T-cell (primary cell): ENCODE measurements around the gene RERG. TPM values are rescaled to one million over a fixed set of nuclear protein-coding genes. Genes with fewer than 3 reads are reported as not detected.

Experiments used
- ATAC-seq, 4 experiments: fragments of 200-7000 bp in 3 of 4; fragments of 150-1000 bp in 1 of 4; cut with Tn5 transposase; replicated peaks in 1 of 4; 1 replicate in 3 of 4; 2 replicates in 1 of 4; pipeline ENCODE4 v1.10.0; 2021; ENCODE audit warnings: moderate library complexity in 3 of 4, mild to moderate bottlenecking in 2 of 4, moderate number of reproducible peaks in 1 of 4
- CTCF ChIA-PET, 2 donors: fragments of 300-600 bp; sonication (Branson Sonifier 250); formaldehyde crosslinking; loops; one replicate each; lab custom pipeline; 2022; ENCODE audit warnings: antibody characterized with exemption in 2 of 2; lab: Charles Lee
- POLR2A ChIA-PET, 2 donors: fragments of 300-600 bp; sonication (Branson Sonifier 250); formaldehyde crosslinking; loops; one replicate each; lab custom pipeline; 2022; ENCODE audit warnings: antibody characterized with exemption in 2 of 2; lab: Charles Lee
- DNase-seq, 35 experiments: peaks; one replicate each; pipeline versions ENCODE4 v3.0.0 to v3.0.0-alpha.2; 2013 to 2023
- H3K27ac ChIP-seq: one replicate; pipeline ENCODE4 v1.5.1; 2013; ENCODE audit warnings: low read length
- H3K27me3 ChIP-seq, 2 experiments: replicated peaks in 1 of 2; 1 replicate in 1 of 2; 2 replicates in 1 of 2; pipeline versions ENCODE4 v1.6.1 to v1.7.0; 2013; ENCODE audit warnings: low read length in 1 of 2, mixed read lengths in 1 of 2; ENCODE audit not compliant: control insufficient read depth in 2 of 2, insufficient read depth in 2 of 2; ENCODE audit errors: extremely low read depth in 1 of 2
- H3K36me3 ChIP-seq, 2 donors: 1 replicate in 1 of 2; 2 replicates in 1 of 2; pipeline versions ENCODE4 v1.6.1 to v1.7.0; 2013; ENCODE audit warnings: low read length in 1 of 2; ENCODE audit not compliant: control insufficient read depth in 2 of 2, insufficient read depth in 1 of 2; ENCODE audit errors: extremely low read depth in 1 of 2
- H3K4me1 ChIP-seq, 2 experiments: 1 replicate in 1 of 2; 2 replicates in 1 of 2; pipeline versions ENCODE4 v1.6.1 to v1.7.0; 2013; ENCODE audit warnings: low read length in 2 of 2, mixed read lengths in 1 of 2; ENCODE audit not compliant: insufficient read depth in 2 of 2, control insufficient read depth in 1 of 2; ENCODE audit errors: extremely low read depth in 1 of 2
- H3K4me3 ChIP-seq, 2 donors: 1 replicate in 1 of 2; 2 replicates in 1 of 2; pipeline versions ENCODE4 v1.5.1 to v1.7.0; 2013; ENCODE audit warnings: mild to moderate bottlenecking in 2 of 2, low read length in 1 of 2, moderate library complexity in 1 of 2; ENCODE audit not compliant: control insufficient read depth in 1 of 2; ENCODE audit errors: extremely low read depth in 1 of 2
- H3K9me3 ChIP-seq: 2 replicates; pipeline ENCODE4 v1.7.0; 2013
- H3K27ac Mint-ChIP-seq, 2 donors: one replicate each; pipeline ENCODE4 v1.8.0; 2020 to 2021; ENCODE audit warnings: mild to moderate bottlenecking in 2 of 2, mixed read lengths in 2 of 2
- H3K27me3 Mint-ChIP-seq, 2 donors: one replicate each; pipeline ENCODE4 v1.8.0; 2021 to 2022; ENCODE audit warnings: mixed read lengths in 2 of 2
- H3K36me3 Mint-ChIP-seq: one replicate; pipeline ENCODE4 v1.8.0; 2021; ENCODE audit warnings: mixed read lengths
- H3K4me1 Mint-ChIP-seq, 3 donors: one replicate each; pipeline ENCODE4 v1.8.0; 2020 to 2022; ENCODE audit warnings: mixed read lengths in 3 of 3, mild to moderate bottlenecking in 1 of 3
- H3K4me3 Mint-ChIP-seq, 3 donors: one replicate each; pipeline ENCODE4 v1.8.0; 2020 to 2022; ENCODE audit warnings: mild to moderate bottlenecking in 3 of 3, mixed read lengths in 3 of 3, moderate library complexity in 3 of 3
- H3K9me3 Mint-ChIP-seq, 3 donors: one replicate each; pipeline ENCODE4 v1.8.0; 2020 to 2022; ENCODE audit warnings: mixed read lengths in 3 of 3
- WGBS: methylation state at CpG from one replicate; pipeline ENCODE4 v1.1.5; 2013; ENCODE audit warnings: missing lambda C conversion rate; ENCODE audit not compliant: insufficient coverage; 5-methylcytosine and 5-hydroxymethylcytosine counted together
- total RNA-seq, 35 experiments: library from RNA in 6 of 35; stranded (reverse) in 6 of 35; fragments of 120-200 nt in 1 of 35; gene quantifications; one replicate each; pipeline versions ENCODE4 v1.2.1 to v1.2.4 and lab custom pipeline; 2013 to 2026

Gene RERG
- total RNA-seq, 5 donors from 2014 or later (not counting 1 experiment from before 2014, with no cell fraction given), result 0.20 to 0.60 TPM; not detected in 3

- ChIA-PET POLR2A (no interaction called here), CTCF (interaction anchor here (0.5 to 0.9 kb wide), 2 partner anchors 10 to 61 kb away, joined by 3 read pairs; no protein-coding TSS in a partner anchor)
- Histone ChIP-seq H3K36me3 (no peaks in the 10 kb centered on the region), H3K27ac (no peak overlapping the region), H3K4me1 (no peaks in the 10 kb centered on the region), H3K9me3 (no peaks in the 10 kb centered on the region), H3K4me3 (no peak overlapping the region), H3K27me3 (peaks cover 0 to 5% of the 10 kb centered on the region in 2 experiments)
- 86% methylated on average over 5 of the region's 6 CpGs for WGBS
- Mint-ChIP-seq H3K27ac (no peak overlapping the region), H3K4me1 (no peaks in the 10 kb centered on the region), H3K27me3 (peaks cover 14 to 31% of the 10 kb centered on the region in 2 donors), H3K36me3 (no peaks in the 10 kb centered on the region), H3K4me3 (no peak overlapping the region), H3K9me3 (no peaks in the 10 kb centered on the region)
- ATAC-seq (no peak), DNase-seq (no peak)
These were observed 6.2 kb downstream of the RERG start for GRCh38 chr12:15214851-15215601.

GRCh38 chr12:15212930-15213329 lies 8.3 kb downstream of the RERG start:
- POLR2A ChIA-PET, result no interaction called here
- Histone ChIP-seq H3K27ac (no peak overlapping the region), H3K36me3 (no peaks in the 10 kb centered on the region), H3K27me3 (peaks cover 0 to 2% of the 10 kb centered on the region in 2 experiments), H3K4me3 (no peak overlapping the region), H3K9me3 (no peaks in the 10 kb centered on the region), H3K4me1 (no peaks in the 10 kb centered on the region)
- ATAC-seq (no peak), DNase-seq (no peak)
- Mint-ChIP-seq H3K27ac (no peak overlapping the region), H3K27me3 (peaks cover 17 to 33% of the 10 kb centered on the region in 2 donors), H3K4me1 (no peaks in the 10 kb centered on the region), H3K4me3 (no peak overlapping the region), H3K9me3 (no peaks in the 10 kb centered on the region), H3K36me3 (no peaks in the 10 kb centered on the region)
- CTCF ChIA-PET, result interaction anchor here (0.6 to 2.4 kb wide), 3 partner anchors 9 to 951 kb away, joined by 3 to 7 read pairs (median 3); partner anchors contain the start of gene RERG (in 1 of the 2)
- 70% methylated on average over 2 of the region's 2 CpGs for WGBS

- Histone ChIP-seq H3K27ac (no peak overlapping the region), H3K4me1 (no peaks in the 10 kb centered on the region), H3K9me3 (no peaks in the 10 kb centered on the region), H3K27me3 (peaks cover 0 to 2% of the 10 kb centered on the region in 2 experiments), H3K36me3 (no peaks in the 10 kb centered on the region), H3K4me3 (no peak overlapping the region)
- DNase-seq (no peak), ATAC-seq (no peak)
- Mint-ChIP-seq H3K27me3 (peaks cover 13 to 37% of the 10 kb centered on the region in 2 donors), H3K27ac (no peak overlapping the region), H3K9me3 (no peaks in the 10 kb centered on the region), H3K4me1 (no peaks in the 10 kb centered on the region), H3K4me3 (no peak overlapping the region), H3K36me3 (no peaks in the 10 kb centered on the region)
- ChIA-PET POLR2A (interaction anchor here in 1 of 2 donors (0.5 kb wide), 1 partner anchor 651 kb away, joined by 4 read pairs; no protein-coding TSS in a partner anchor), CTCF (no interaction called here)
- no CpG with 5 or more reads among the region's 1 CpG for WGBS
These were observed 11.4 kb downstream of the RERG start for GRCh38 chr12:15209782-15210181.

- no peak for ATAC-seq
- ChIA-PET CTCF (no interaction called here), POLR2A (no interaction called here)
- 85% methylated on average over 2 of the region's 7 CpGs for WGBS
- Histone ChIP-seq H3K27me3 (no peaks in the 10 kb centered on the region), H3K4me3 (no peak overlapping the region), H3K4me1 (no peaks in the 10 kb centered on the region), H3K9me3 (no peaks in the 10 kb centered on the region), H3K36me3 (no peaks in the 10 kb centered on the region), H3K27ac (no peak overlapping the region)
- Mint-ChIP-seq H3K27ac (no peak overlapping the region), H3K27me3 (peaks cover 13 to 37% of the 10 kb centered on the region in 2 donors), H3K4me1 (no peaks in the 10 kb centered on the region), H3K9me3 (no peaks in the 10 kb centered on the region), H3K36me3 (no peaks in the 10 kb centered on the region), H3K4me3 (no peak overlapping the region)
- DNase-seq, result no peak
These were observed 12.2 kb downstream of the RERG start for GRCh38 chr12:15208871-15209656.

- DNase-seq (no peak), ATAC-seq (no peak)
- H3K4me1 ChIP-seq, result no peaks in the 10 kb centered on the region
- H3K4me3 Mint-ChIP-seq, result no peak overlapping the region
- H3K9me3 ChIP-seq, result no peaks in the 10 kb centered on the region
- no peaks in the 10 kb centered on the region for H3K36me3 Mint-ChIP-seq
- H3K4me3 ChIP-seq, result no peak overlapping the region
- CTCF ChIA-PET, result no interaction called here
- peaks cover 16 to 36% of the 10 kb centered on the region in 2 donors for H3K27me3 Mint-ChIP-seq
- H3K36me3 ChIP-seq, result no peaks in the 10 kb centered on the region
- no CpG with 5 or more reads among the region's 2 CpGs for WGBS
- POLR2A ChIA-PET, result no interaction called here
- no peak overlapping the region for H3K27ac Mint-ChIP-seq
- no peak overlapping the region for H3K27ac ChIP-seq
- no peaks in the 10 kb centered on the region for H3K27me3 ChIP-seq
- no peaks in the 10 kb centered on the region for H3K9me3 Mint-ChIP-seq
- H3K4me1 Mint-ChIP-seq, result no peaks in the 10 kb centered on the region
These were observed 13.1 kb downstream of the RERG start for GRCh38 chr12:15208140-15208539.

- Histone ChIP-seq H3K27me3 (no peaks in the 10 kb centered on the region), H3K4me1 (no peaks in the 10 kb centered on the region), H3K4me3 (no peak overlapping the region), H3K9me3 (no peaks in the 10 kb centered on the region), H3K36me3 (no peaks in the 10 kb centered on the region), H3K27ac (no peak overlapping the region)
- Mint-ChIP-seq H3K36me3 (no peaks in the 10 kb centered on the region), H3K9me3 (no peaks in the 10 kb centered on the region), H3K27ac (no peak overlapping the region), H3K4me3 (no peak overlapping the region), H3K4me1 (no peaks in the 10 kb centered on the region), H3K27me3 (peaks cover 17 to 34% of the 10 kb centered on the region in 2 donors)
- ChIA-PET POLR2A (interaction anchor here in 1 of 2 donors (0.6 kb wide), 1 partner anchor 47 kb away, joined by 3 read pairs; no protein-coding TSS in a partner anchor), CTCF (no interaction called here)
- ATAC-seq (no peak), DNase-seq (no peak)
- no CpG with 5 or more reads among the region's 4 CpGs for WGBS
These were observed 14.3 kb downstream of the RERG start for GRCh38 chr12:15206831-15207389.
